GM10248 (cell line): Measurements from ENCODE around the gene CYP2S1.
"Not testable (repeated sequence)": the region's sequence is repeated elsewhere in the genome, so short reads cannot be mapped to it uniquely, and the experiment has no call there.

Experiments
- CTCF ChIA-PET: fragments of 300-600 bp; sonication (Branson Sonifier 250); formaldehyde crosslinking; extraction: SDS; loops from one replicate; lab custom pipeline; 2021; ENCODE audit warnings: antibody characterized with exemption; lab: Yijun Ruan, JAX
- POLR2A ChIA-PET: fragments of 350-650 bp; sonication (Branson Sonifier 250); formaldehyde crosslinking; extraction: SDS; loops from one replicate; lab custom pipeline; 2020; ENCODE audit warnings: antibody characterized with exemption; lab: Yijun Ruan, JAX
- DNase-seq: peaks from one replicate; pipeline ENCODE4 v3.0.0; 2012; ENCODE audit errors: extremely low spot score
- TF ChIP-seq, protein P1 (sequence below): IDR thresholded peaks from 2 replicates; pipeline ENCODE4 v1.5.1; 2012; ENCODE audit warnings: mild to moderate bottlenecking, low read depth; ENCODE audit errors: extremely low read depth, missing control alignments, control extremely low read depth

The CYP2S1 gene, protein sequence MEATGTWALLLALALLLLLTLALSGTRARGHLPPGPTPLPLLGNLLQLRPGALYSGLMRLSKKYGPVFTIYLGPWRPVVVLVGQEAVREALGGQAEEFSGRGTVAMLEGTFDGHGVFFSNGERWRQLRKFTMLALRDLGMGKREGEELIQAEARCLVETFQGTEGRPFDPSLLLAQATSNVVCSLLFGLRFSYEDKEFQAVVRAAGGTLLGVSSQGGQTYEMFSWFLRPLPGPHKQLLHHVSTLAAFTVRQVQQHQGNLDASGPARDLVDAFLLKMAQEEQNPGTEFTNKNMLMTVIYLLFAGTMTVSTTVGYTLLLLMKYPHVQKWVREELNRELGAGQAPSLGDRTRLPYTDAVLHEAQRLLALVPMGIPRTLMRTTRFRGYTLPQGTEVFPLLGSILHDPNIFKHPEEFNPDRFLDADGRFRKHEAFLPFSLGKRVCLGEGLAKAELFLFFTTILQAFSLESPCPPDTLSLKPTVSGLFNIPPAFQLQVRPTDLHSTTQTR

DNA sequence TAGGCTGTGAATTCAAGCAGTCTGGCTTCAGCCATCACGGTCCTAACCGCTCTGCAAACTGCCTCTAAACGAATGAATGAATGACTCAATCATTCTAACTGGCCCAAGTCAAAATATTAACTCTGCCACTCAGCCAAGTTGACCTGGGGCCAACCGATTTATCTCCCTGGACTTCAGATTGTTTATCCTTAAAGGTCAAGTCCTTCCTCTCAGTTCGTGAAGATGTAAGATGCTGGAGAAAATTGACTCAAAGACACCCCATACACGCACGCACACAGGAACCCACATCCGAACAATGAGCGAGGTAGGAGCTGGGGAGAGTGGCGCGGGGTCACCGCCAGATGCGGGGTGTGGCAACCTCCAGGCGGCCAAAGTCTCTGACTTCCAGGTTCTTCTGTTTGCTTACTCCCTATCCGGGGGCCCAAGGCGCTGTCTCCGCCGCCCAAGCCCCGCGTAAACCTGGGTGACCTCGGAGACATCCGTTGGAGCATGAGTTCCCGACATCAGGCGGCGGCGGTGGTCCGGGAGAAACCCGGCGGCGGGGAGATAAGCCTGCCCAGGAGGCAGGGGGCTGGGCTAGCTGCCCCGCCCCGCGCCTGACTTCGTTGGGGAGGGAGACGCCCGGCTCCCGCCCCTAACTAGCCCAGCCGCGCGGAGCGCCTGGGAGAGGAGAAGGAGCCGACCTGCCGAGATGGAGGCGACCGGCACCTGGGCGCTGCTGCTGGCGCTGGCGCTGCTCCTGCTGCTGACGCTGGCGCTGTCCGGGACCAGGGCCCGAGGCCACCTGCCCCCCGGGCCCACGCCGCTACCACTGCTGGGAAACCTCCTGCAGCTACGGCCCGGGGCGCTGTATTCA lies at the start of gene CYP2S1:
Gene CYP2S1 (plus strand): TSS at position 646 of the 856 bp plus-strand sequence. CDS start 46 bp downstream, at position 692.
- no peak for DNase-seq
- ChIA-PET POLR2A (no interaction called here), CTCF (interaction anchor here (3.3 kb wide), 1 partner anchor 12 kb away, joined by 9 read pairs; no protein-coding TSS in a partner anchor)
- TF ChIP-seq, protein P1, sequence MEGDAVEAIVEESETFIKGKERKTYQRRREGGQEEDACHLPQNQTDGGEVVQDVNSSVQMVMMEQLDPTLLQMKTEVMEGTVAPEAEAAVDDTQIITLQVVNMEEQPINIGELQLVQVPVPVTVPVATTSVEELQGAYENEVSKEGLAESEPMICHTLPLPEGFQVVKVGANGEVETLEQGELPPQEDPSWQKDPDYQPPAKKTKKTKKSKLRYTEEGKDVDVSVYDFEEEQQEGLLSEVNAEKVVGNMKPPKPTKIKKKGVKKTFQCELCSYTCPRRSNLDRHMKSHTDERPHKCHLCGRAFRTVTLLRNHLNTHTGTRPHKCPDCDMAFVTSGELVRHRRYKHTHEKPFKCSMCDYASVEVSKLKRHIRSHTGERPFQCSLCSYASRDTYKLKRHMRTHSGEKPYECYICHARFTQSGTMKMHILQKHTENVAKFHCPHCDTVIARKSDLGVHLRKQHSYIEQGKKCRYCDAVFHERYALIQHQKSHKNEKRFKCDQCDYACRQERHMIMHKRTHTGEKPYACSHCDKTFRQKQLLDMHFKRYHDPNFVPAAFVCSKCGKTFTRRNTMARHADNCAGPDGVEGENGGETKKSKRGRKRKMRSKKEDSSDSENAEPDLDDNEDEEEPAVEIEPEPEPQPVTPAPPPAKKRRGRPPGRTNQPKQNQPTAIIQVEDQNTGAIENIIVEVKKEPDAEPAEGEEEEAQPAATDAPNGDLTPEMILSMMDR: no peak

- TF ChIP-seq, protein P1: peak; percentile 79
- peak; percentile 71 for DNase-seq
- POLR2A ChIA-PET: no interaction called here
- CTCF ChIA-PET: interaction anchor here (0.9 to 2.7 kb wide), 15 partner anchors 12 to 481 kb away, joined by 3 to 13 read pairs (median 3); no protein-coding TSS in a partner anchor
Measured at GRCh38 chr19:41144403-41144802, 48.6 kb upstream of the CYP2S1 start.

DNA sequence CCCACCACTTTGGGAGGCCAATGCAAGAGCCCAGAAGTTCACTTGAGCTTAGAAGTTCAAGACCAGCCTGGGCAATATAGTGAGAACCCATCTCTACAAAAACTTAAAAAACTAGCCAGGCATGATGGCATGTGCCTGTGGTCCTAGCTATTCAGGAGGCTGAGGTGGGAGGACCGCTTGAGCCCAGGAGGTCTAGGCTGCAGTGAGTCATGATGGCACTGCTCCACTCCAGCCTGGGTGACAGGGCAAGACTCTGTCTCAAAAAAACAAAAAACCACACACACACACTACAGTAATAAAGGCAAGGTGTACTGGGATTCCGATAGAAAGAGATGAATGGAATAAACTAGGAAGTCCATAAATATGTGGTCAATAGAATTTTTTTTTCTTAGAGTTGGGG lies 43.2 kb upstream of the CYP2S1 start:
- DNase-seq: no peak
- TF ChIP-seq, protein P1: no peak
- POLR2A ChIA-PET: no interaction called here
- CTCF ChIA-PET: no interaction called here

GRCh38 chr19:41150986-41151385 lies 42.0 kb upstream of the CYP2S1 start:
- POLR2A ChIA-PET, CTCF ChIA-PET, DNase-seq: not testable (repeated sequence)

DNA sequence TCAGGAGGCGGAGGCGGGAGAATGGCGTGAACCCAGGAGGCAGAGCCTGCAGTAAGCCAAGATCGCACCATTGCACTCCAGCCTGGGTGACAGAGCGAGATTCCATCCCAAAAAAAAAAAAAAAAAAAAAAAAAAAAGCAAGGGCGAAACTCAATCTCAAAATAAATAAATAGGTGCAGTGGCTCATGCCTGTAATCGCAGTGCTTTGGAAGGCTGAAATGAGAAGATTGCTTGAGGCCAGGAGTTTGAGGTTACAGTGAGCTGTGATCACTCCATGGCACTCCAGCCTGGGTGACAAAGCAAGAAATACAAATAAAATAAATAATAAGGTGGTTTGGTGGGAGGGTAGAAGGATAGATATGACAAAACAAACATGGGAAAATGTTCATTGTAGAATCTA lies 39.0 kb upstream of the CYP2S1 start:
- CTCF ChIA-PET: interaction anchor here (0.7 kb wide), 1 partner anchor 334 kb away, joined by 3 read pairs; no protein-coding TSS in a partner anchor
- TF ChIP-seq, protein P1: no peak
- no peak for DNase-seq
- POLR2A ChIA-PET: no interaction called here

DNA sequence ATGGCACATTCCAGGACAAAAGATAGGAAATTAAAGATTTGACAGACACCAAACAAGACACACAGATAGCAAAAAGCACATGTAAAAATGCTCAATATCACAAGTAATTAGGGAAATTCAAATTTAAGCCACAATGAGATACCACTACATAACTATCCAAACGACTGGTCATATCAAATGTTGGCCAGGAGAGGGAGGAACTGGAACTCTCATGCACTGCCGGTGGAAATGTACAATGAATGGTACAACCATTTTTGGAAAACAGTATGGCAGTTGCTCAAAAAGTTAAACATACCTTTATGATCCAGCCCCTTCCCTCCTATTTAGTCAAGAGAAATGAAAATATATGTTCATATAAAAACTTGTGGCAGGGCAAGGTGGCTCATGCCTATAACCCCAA lies 36.8 kb upstream of the CYP2S1 start:
- DNase-seq: no peak
- ChIA-PET CTCF (no interaction called here), POLR2A (no interaction called here)
- TF ChIP-seq, protein P1: no peak

DNA sequence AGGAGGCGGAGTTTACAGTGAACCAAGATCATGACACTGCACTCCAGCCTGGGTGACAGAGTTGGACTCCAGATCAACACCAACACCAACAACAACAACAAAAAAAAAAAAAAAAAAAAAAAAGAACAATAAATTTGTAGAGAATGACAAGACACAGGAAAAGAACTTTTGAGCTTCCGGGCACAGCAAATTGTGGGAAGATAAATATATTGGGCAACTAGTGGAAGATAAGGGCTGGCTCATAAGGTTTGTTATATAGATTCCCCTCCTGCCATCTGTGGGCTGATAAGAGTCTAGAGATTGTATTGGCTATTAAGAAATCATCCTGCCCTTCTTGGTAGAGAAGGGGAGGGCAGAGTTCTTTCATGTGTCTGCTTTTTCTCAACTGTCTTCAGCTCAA lies 33.1 kb upstream of the CYP2S1 start:
- POLR2A ChIA-PET: no interaction called here
- DNase-seq: no peak
- CTCF ChIA-PET: no interaction called here
- TF ChIP-seq, protein P1: no peak
